ENCODE results near the gene ADIRF. TPM values are rescaled to one million over a fixed set of nuclear protein-coding genes. Genes with fewer than 3 reads are reported as not detected.
"Not testable (repeated sequence)": the region's sequence is repeated elsewhere in the genome, so short reads cannot be mapped to it uniquely, and the experiment has no call there.

The ADIRF gene
- total RNA-seq, 1 donor from 2014 or later: 543 TPM

GRCh38 chr10:86945361-86946212 is 22.7 kb upstream of the ADIRF start:
- peak; percentile 84 for DNase-seq (ENCODE audit: low spot score)

- peak; percentile 89 for DNase-seq (ENCODE audit: low spot score)
These were observed 21.8 kb upstream of the ADIRF start for GRCh38 chr10:86946213-86947155.

- DNase-seq (ENCODE audit: low spot score): peak; percentile 57
These were observed 20.5 kb upstream of the ADIRF start for GRCh38 chr10:86947806-86948205.

- DNase-seq (ENCODE audit: low spot score): no peak
These were observed 17.9 kb upstream of the ADIRF start for GRCh38 chr10:86950349-86950748.

GRCh38 chr10:86951184-86951761 is 17.0 kb upstream of the ADIRF start:
- no peak for DNase-seq (ENCODE audit: low spot score)

- no peak for DNase-seq (ENCODE audit: low spot score)
These were observed 16.2 kb upstream of the ADIRF start for GRCh38 chr10:86952106-86952505.

GRCh38 chr10:86952697-86953096 is 15.6 kb upstream of the ADIRF start:
- not testable (repeated sequence) for DNase-seq (ENCODE audit: low spot score)

GRCh38 chr10:86953747-86954680 is 14.3 kb upstream of the ADIRF start:
- no peak for DNase-seq (ENCODE audit: low spot score)

GRCh38 chr10:86954681-86955500 is 13.4 kb upstream of the ADIRF start:
- DNase-seq (ENCODE audit: low spot score): no peak

- no peak for DNase-seq (ENCODE audit: low spot score)
These were observed 12.6 kb upstream of the ADIRF start for GRCh38 chr10:86955501-86956194.

GRCh38 chr10:86956195-86956847 is 12.0 kb upstream of the ADIRF start:
- DNase-seq (ENCODE audit: low spot score): no peak

- DNase-seq (ENCODE audit: low spot score): no peak
These were observed 11.3 kb upstream of the ADIRF start for GRCh38 chr10:86956848-86957448.

GRCh38 chr10:86957471-86958115 is 10.7 kb upstream of the ADIRF start, which contains the start of gene MMRN2:
MMRN2 (minus strand) TSS chr10:86957615; CDS start chr10:86957541, 74 bp downstream.
- no peak for DNase-seq (ENCODE audit: low spot score)

GRCh38 chr10:86958116-86958900 is 10.0 kb upstream of the ADIRF start, which contains the start of gene SNCG:
SNCG (plus strand) TSS chr10:86958599; CDS start chr10:86958698, 99 bp downstream.
- DNase-seq (ENCODE audit: low spot score): no peak

GRCh38 chr10:86958901-86959736 is 9.2 kb upstream of the ADIRF start:
- DNase-seq (ENCODE audit: low spot score): no peak

- no peak for DNase-seq (ENCODE audit: low spot score)
These were observed 8.6 kb upstream of the ADIRF start for GRCh38 chr10:86959737-86960002.

Data from mesenteric fat pad (tissue), 1 donor.